NCI-H460 (cell line): ENCODE results near the gene CNTN2. TPM values are rescaled to one million over a fixed set of nuclear protein-coding genes. Genes with fewer than 3 reads are reported as not detected.

Experiments used
- DNase-seq: peaks from one replicate; pipeline ENCODE4 v3.0.0-alpha.2; 2016; ENCODE audit warnings: low read depth; ENCODE audit errors: extremely low read depth
- total RNA-seq: library from RNA; depleted of rRNA; stranded (reverse); fragments of >200 nt; shearing (Covaris generic); gene quantifications from 2 replicates; pipeline ENCODE4 v1.2.3, GENCODE V29; 2014

The CNTN2 gene
- total RNA-seq, 1 experiment from 2014 or later, result not detected

DNA sequence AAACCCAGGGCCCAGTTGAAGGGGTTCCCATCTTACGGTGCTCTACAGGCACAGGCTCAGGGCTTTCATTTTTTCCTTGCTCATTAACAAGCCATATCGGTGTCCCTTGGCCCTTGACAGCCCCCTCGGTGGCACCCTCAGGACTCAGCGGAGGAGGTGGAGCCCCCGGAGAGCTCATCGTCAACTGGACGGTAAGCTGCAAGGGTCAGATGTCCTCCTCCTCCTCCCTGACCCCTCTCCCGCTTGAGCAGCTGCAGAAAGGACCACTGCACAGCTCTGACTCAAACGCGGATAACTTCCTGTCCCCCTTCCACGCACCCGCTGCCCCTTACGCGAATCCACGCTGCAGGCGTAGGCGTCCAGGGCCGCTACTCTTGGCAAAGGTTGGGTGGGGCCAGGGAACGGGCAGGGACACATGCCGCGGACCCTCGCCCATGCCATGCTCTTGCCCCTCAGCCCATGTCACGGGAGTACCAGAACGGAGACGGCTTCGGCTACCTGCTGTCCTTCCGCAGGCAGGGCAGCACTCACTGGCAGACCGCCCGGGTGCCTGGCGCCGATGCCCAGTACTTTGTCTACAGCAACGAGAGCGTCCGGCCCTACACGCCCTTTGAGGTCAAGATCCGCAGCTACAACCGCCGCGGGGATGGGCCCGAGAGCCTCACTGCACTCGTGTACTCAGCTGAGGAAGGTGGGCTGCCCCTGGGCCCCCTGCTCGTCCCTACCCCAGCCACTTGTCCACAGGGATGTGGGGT, 26.5 kb downstream of the CNTN2 start:
- no peak for DNase-seq

DNA sequence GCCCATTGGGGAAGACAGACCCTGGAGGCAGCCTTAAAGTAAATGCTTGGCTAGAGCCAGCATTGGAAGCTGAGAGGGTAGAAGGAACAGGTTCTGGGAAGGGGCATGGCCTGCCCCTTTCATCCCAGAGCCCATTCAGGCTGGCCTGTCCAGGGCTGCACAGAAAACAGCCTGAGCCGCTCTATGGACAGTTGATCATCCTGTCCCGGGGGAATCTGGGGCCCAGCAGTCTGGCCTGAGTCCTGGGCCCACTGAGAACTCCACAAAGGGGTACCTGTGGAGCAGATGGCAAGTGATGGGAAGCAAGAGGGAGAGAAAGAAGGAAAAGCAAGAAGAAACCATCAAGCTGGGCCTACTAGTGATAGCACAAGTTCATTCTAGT, 28.0 kb downstream of the CNTN2 start:
- DNase-seq, result no peak

DNA sequence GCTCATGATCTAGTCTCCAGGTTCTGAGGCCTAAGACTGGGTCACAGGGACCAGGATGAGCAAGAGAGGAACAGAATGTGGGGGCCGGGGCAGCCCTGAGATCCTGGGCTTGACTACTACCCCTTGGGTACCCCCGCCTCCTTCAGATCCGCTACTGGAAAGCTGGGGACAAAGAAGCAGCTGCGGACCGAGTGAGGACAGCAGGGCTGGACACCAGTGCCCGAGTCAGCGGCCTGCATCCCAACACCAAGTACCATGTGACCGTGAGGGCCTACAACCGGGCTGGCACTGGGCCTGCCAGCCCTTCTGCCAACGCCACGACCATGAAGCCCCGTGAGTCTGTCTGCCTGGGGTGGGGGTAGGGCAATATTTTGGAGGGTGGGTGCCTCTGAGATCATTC, 28.8 kb downstream of the CNTN2 start:
- DNase-seq, result no peak

DNA sequence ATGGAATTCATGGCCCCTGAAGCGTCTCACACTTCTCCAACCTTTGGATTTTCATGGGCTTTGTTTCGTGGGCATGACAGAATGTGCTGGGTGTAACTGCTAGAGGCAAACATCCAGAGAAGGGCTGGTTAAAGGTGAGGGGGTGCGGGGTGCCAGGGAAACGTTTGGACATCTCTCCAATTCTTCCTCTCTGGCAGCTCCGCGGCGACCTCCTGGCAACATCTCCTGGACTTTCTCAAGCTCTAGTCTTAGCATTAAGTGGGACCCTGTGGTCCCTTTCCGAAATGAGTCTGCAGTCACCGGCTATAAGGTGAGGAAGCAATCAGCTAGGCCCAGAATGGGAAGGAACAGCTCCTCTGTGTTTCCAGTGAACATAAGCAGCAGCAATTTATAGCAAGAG, 29.3 kb downstream of the CNTN2 start:
- DNase-seq, result no peak

DNA sequence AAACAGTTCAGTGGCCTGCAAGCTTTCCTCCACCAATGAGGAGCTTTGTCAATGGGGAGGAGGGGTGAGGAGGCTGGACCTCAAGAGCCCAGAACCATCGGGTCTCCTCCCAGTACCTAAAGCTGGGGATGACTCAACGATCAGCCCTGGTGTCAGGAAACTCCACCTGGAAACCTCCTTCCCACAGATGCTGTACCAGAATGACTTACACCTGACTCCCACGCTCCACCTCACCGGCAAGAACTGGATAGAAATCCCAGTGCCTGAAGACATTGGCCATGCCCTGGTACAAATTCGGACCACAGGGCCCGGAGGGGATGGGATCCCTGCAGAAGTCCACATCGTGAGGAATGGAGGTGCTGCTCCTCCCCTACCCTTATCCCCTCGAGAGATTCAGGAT, 29.9 kb downstream of the CNTN2 start:
- DNase-seq, result no peak

DNA sequence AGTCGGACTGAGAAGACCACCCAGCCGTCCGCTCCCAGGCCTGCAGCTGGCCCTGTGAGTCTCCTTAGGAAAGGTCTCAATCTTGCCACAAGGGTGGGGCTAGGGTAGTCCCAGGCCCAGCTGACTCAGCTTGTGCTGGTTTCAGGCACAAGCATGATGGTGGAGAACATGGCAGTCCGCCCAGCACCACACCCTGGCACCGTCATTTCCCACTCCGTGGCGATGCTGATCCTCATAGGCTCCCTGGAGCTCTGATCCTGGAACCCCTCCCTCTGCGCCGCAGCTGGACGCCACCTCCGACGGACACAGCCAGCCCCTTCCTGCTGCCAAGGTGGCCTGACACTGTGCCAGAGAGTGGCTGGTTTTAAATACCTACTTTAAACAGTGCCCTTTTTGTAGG, 30.5 kb downstream of the CNTN2 start:
- no peak for DNase-seq

DNA sequence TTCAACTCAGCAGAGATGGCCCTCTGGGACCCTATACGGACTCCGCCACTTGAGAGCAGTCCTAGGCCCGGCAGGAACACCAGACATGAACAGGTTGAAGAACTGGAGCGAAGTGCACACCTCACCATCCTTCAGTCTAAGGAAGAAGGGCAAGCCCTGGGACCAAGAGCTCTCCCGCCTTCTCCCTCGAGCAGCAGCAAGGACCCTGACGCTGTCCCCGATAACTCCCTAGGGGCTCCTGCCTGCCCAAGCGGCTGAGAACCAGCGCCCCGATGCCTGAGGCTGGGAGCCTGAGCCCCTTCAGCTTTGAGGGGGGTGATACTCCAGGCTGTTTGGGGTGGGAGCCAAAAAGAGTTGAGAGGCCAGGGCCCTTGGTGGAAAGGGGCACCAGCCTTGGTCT, 31.1 kb downstream of the CNTN2 start:
- no peak for DNase-seq

DNA sequence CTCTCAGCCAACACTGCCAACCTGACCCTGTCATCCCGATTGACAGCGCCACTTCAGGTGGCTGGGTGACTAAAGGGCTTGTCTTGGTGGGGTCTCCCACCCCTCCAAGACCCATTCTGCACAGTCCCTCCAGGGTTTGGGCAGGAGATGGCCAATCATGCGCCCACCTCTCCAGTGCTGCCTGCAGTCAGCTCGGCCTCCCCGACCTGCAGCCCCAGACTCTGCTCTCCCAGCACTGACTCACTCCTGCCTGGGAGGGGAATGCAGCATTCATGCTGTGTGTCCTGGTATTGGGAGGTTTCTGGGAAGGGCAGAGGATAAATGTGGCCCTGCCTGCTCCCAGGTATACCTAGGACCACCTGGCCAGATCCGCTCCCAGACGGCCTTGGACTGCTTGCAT, 31.5 kb downstream of the CNTN2 start:
- no peak for DNase-seq

DNA sequence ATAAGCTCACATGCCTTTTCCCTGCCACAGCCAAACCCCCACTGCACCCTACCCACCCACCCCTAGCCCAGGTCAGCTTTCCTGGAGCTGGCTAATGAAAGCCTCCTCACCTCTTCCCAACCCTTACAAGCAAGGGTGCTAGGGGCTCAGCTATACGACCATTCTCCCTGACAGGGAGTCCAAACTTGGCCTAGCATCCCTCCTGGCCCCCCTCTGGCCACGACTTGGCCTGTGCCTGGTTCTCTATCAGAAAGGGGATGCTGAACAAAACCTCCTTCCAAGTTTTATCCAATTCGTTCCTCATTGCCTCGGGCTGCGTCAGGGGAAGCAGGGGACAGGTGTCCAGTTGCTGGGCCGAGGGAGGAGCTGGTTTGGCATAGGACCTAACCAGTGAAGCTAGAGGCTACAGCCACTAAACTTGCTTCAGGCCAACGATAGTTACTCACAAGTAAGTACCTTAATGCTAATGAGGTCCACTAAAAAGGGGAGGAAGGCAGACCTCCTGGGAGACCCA, 32.7 kb downstream of the CNTN2 start:
- DNase-seq, result no peak

DNA sequence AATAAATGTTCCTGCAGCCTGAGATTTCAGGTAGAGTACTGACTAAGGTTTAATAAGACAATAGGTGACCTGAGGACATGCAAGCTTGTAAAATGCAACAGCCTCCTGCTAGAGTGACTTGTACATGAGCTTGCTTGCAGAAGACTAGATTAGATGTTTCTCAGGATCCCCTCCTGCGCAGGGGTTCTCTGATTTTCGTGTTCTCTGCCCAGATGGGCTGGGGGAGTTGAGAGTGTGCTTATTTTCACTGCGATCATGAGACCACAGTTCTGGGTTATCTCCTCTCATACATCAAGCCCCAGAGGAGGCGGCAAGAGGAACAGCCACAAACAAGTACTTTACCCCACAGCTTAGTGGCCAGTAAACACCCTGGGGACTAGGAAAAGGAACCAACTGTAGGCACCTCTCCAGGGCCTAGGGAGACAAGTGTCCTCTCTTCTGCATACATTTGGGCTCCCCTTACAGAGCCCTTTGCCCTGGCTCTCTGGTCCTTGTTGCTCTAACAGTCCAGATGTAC, 33.3 kb downstream of the CNTN2 start:
- DNase-seq, result no peak

DNA sequence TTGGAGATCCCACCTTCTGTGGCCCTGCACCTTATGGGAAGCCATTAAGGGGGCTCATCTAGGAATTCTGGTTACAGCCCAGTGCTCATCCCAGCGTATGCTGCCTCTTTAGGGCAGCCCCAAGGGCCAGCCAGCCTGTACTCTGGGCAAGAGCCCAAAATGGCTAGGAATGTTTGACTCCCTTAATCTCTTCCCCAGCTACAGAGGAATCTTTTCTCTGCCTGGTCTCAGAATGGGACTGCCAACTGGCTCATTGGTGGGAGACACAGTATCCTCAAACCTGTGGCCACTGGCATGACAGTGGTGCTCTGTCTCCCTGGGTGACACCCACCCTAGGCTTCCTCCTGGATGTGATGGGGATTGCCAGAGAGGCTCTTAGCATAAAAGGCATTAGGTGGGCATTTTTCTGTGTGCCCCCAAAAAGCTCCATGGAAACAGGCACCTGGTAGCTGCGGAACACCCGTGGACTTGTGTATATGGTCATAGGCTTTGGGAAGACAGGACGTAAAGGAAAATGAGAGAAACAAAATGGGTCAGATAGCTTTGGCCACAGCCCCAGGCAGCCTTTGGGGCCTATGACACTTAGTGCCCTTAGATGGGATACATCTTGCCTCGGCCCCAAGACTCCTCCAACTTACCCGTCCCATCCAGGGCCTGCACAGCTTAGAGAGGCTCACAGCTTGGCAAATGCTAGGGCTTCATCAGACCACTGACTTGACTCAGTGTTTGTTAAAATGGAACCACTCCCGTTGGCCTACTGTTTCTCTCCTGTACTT, 34.3 kb downstream of the CNTN2 start:
- no peak for DNase-seq

DNA sequence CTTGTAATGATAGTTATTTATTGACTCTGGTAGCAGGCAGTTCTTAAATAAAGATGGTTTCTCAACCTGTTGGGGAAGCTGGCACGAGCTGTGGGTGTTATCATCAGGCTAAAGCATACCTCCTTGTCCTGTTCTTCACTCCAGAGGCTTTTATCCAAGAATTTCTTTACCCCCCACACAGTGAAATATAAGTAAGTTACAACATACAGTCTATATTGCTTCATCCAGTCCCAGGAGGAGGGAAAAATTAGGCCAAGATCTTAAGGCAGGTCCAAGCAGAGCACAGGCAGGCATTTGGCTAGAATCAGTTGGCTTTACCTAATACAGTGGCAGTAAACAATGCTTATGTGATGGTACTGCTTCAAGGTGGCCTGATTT, 34.9 kb downstream of the CNTN2 start:
- DNase-seq, result no peak

DNA sequence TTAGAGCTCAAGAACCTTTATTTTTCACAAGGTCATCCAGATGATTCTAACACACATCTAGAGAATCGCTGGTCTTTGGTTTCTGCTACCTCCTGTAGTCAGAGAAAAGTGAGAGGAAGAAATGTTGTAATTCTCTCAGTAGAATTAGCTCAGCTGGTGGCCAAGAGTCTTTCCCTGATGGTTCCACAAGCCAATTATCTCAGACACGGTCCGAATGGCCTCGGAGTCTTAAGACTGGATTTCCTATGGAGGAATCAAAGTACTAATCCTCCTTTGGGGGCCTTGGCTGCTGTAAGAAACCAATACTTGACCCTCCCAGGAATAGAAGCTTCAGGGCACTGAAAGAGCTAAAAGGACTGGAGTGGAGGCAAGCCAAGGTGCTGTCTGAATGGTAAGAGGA, 39.4 kb downstream of the CNTN2 start:
- no peak for DNase-seq

DNA sequence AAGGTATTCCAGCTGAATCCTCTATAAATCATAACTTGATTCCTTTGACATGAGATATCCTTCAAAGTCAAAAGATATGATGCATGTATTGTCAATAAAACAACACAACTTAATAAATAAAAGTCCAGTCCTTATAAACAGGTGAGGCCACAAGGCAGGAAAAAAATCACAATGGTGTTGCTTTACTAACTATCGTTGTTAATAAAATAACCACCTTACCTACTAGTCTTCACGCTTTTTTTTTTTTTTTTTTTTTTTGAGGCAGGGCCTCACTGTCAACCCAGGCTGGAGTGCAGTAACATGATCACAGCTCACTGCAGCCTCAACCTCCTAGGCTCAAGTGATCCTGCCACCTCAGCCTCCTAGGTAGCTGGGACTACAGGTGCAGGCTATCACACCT, 41.3 kb downstream of the CNTN2 start, which contains the start of gene TMEM81:
Gene TMEM81, minus strand, starts transcription at position 101 of the 400 bp plus-strand sequence. CDS start 140 bp downstream, outside the sequence.
- DNase-seq, result no peak

DNA sequence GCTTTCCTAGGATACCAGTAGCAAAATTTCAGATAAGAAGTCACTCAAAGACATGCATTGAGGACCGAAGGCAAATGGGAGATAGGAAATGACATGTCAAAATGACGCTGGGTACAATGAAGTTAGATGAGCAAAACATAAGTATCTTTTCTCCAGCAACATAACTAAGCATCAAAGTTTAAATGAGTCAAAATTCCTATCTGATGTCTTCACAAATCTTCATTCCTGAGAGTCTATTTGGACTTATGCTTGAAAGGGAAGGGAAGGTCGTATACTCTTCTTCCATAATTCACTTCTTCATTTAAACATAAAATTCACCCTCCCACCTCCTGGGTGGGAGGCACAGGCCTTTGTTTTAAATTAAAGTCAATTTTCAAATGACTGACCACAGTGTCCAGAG, 45.3 kb downstream of the CNTN2 start:
- DNase-seq, result no peak

DNA sequence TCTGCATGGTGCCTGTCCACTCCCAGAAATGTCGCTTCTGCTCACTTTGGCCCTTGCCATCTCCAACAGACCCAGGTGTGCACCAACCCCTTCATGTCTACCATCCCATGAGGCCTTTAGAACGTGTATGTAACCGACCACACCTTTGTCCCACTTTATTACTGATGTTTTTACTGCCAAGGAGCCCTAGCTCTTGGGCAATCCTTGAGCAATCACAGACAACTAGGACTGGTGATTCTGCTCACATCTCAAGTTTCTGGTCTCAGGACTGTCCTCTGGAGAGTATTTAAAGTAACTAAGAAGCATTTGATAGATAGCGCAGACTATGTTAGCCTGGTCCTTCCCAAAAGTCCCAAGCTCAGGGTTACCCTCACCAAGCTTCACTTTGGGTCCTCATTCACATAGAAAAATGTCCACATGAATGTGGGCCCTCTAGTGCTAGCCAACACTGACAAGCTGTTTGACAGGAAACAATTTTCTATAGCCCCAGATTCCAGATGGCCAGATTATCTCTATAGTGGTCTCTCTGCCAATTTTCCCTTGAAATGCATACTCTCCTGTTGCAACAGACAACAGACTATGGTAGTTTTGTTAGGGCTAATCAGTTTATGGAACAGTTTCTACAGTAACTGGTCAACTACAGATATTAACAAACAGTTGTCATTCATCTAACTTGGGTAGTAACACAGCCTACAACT, 48.2 kb downstream of the CNTN2 start:
- no peak for DNase-seq

DNA sequence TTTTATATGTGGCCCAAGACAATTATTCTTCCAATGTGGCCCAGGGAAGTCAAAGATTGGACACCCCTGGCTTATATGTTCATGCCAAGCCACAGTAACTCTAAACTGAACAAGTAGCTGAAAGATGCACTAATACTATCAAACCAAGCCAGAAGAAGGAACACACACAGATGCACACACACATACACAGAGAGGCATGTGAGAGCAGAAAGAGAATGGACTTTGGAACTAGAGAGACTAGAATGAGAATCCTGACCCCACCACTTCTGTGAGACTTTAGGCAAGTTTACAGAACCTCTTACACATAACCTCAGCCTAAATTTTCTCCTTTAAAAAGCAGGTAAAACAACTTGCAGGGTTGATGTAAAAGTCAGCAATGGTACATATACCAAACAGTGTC, 52.4 kb downstream of the CNTN2 start:
- DNase-seq, result no peak

DNA sequence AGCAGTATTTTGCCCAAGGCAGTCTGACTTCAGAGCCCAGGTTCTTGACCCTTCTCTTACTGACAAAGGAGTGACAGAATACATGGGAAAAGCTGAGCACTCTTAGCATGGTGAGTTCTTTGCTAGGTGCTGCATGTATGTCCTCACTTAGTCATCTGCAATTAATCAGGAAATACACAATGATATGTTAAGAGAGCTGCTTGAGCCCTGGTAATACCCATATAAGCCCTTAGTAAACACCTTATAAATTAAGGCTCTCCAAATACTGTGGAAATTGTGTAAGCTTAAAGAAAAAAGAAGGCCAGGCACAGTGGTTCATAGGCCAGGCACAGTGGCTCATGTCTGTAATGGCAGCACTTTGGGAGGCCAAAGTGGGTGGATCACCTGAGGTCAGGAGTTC, 55.2 kb downstream of the CNTN2 start:
- no peak for DNase-seq

DNA sequence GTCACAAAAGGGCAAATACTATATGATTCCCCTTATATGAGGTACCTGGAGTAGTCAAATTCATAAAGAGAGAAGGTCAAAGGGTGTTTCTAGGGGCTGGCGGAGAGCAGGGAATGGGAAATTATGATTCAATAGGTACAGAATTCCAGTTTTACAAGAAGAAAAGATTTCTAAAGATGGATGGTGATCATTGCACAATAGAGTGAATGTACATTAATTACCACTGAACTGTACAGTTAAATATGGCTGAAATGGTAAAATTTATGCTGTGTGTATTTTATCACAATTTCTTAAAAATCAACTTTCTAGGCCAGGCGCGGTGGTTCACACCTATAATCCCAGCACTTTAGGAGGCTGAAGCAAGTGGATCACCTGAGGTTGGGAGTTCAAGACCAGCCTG, 59.4 kb downstream of the CNTN2 start:
- DNase-seq, result no peak

DNA sequence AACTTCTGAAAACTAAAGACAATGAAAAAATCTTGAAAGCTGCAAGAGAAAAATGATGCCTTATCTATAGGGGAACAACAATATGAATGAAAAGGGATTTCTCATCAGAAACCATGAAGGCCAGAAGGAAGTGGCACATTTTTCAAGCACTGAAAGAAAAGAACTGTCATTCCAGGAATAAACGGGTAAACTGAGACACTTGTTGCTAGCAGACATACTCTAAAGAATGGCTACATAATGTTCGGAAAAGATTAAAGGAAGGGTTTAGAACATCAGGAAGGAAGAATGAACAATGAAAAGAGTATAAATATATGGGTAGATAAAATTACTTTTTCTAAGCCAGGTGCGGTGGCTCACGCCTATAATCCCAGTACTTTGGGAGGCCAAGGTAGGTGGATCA, 64.3 kb downstream of the CNTN2 start:
- no peak for DNase-seq

DNA sequence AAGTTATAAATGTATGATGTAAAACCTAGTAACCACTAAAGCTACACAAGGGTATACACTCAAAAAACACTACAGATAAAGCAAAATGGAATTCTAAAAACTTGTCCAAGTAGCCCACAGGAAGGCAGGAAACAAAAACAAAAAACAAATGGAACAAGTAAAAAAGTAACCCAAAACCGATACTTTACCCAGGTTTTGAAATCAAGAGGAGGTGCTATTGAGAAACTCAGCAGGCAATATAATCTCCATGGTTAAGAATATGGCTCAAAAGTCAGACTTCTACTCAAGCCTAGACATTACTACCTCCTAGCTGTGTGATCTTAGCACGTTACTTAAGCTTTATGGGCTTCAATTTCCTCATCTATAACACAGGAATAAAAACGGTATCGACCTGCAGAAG, 65.5 kb downstream of the CNTN2 start:
- DNase-seq, result no peak
